Fibroblast of lung (primary cell): ENCODE data around the gene IRAK1.

ENCODE experiments used
- EZH2 ChIP-seq: IDR thresholded peaks from 2 replicates; pipeline ENCODE4 v1.5.1; 2012; ENCODE audit warnings: low read length, control low read depth, mild to moderate bottlenecking; ENCODE audit errors: missing control alignments
- TF ChIP-seq, protein P1 (sequence below), 2 donors: IDR thresholded peaks in 1 of 2; conservative IDR thresholded peaks in 1 of 2; 1 replicate in 1 of 2; 2 replicates in 1 of 2; pipeline ENCODE4 v1.5.1; 2011 to 2012; ENCODE audit warnings: low read length in 2 of 2, control low read depth in 1 of 2, inconsistent platforms in 1 of 2, low read depth in 1 of 2, mild to moderate bottlenecking in 1 of 2

DNA sequence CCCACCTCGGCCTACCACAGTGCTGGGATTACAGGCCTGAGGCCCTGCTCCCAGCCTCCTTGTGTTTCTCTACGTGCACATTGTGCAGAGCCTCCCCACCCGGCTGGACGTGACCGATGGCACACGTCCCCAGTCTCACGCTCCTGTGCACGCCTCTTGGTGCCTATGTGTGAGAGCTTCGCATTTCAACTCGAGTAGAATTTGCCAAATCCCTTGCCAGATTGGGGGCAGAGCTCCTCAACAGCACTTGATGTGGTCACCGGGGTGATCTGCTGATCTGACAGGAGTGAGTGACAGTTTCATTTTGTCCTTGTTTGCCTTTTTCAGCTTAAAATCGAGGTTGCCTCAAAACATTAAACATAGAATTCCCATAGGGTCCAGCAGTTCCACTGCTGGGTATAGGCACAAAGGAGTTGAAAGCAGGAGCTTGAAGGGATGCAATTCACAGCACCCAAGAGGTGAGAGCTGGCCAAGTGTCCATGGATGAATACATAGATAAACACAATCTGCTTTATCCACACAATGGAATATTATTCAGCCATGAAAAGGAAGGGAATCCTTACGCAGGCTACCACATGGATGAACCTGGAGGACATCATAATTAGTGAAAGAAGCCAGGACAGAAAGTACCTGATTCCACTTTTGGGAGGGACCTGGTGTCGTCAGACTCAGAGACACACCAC, 29.6 kb downstream of the IRAK1 start:
- TF ChIP-seq, protein P1, sequence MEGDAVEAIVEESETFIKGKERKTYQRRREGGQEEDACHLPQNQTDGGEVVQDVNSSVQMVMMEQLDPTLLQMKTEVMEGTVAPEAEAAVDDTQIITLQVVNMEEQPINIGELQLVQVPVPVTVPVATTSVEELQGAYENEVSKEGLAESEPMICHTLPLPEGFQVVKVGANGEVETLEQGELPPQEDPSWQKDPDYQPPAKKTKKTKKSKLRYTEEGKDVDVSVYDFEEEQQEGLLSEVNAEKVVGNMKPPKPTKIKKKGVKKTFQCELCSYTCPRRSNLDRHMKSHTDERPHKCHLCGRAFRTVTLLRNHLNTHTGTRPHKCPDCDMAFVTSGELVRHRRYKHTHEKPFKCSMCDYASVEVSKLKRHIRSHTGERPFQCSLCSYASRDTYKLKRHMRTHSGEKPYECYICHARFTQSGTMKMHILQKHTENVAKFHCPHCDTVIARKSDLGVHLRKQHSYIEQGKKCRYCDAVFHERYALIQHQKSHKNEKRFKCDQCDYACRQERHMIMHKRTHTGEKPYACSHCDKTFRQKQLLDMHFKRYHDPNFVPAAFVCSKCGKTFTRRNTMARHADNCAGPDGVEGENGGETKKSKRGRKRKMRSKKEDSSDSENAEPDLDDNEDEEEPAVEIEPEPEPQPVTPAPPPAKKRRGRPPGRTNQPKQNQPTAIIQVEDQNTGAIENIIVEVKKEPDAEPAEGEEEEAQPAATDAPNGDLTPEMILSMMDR (conservative IDR thresholded peaks at IDR 0.05 in 1 of 2, IDR thresholded peaks at IDR 0.05 in 1 of 2; ENCODE audit: low read depth in 1 of 2, low read length in 2 of 2): no peak
- TF ChIP-seq EZH2: no peak
